HepG2 (cell line): Measurements from ENCODE around the gene MINDY3. TPM values are rescaled to one million over a fixed set of nuclear protein-coding genes. Genes with fewer than 3 reads are reported as not detected.

Experiments
- ATAC-seq: fragments of 200-7000 bp; cut with Tn5 transposase; 3 replicates; pipeline ENCODE4 v1.9.1; 2020; ENCODE audit warnings: mild to moderate bottlenecking, moderate library complexity
- BruUV-seq: library from RNA; stranded (reverse); fragments of 400-500 nt; replicated peaks from 2 replicates; lab custom pipeline; 2021; lab: Mats Ljungman, UMichigan
- CTCF ChIA-PET: fragments of 300-600 bp; formaldehyde crosslinking; extraction: SDS; loops from one replicate; lab custom pipeline; 2021; ENCODE audit warnings: low total read pairs, inconsistent platforms, low intra/inter-chr PET ratio; lab: Yijun Ruan, JAX
- POLR2A ChIA-PET: fragments of 350-600 bp; sonication (Branson Sonifier 250); formaldehyde crosslinking; loops from one replicate; lab custom pipeline; 2020; ENCODE audit warnings: antibody characterized with exemption, inconsistent platforms; lab: Yijun Ruan, JAX
- DNase-seq: peaks from one replicate; pipeline ENCODE4 v3.0.0-alpha.2; 2015; ENCODE audit warnings: low spot score
- FAIRE-seq: peaks from 3 replicates; lab custom pipeline; 2011; peaks lifted over from hg19 to GRCh38; lab: Jason Lieb, UNC
- H2AFZ ChIP-seq: one replicate; pipeline ENCODE4 v1.6.1; 2011; ENCODE audit warnings: low read length, inconsistent platforms
- H3K27ac ChIP-seq: fragments of 300-600 bp; 3 replicates; pipeline ENCODE4 v1.8.0; 2011; ENCODE audit warnings: mixed run types, mild to moderate bottlenecking, mixed read lengths, low read length, inconsistent platforms; ENCODE audit not compliant: insufficient read depth; ENCODE audit errors: extremely low read length
- H3K27me3 ChIP-seq, 2 experiments: fragments of 200-600 bp in 1 of 2; 2 replicates in 1 of 2; 3 replicates in 1 of 2; pipeline versions ENCODE4 v1.6.0 to v1.8.0; 2011; ENCODE audit warnings: low read length in 2 of 2, mild to moderate bottlenecking in 2 of 2, moderate library complexity in 2 of 2, inconsistent platforms in 1 of 2; ENCODE audit not compliant: insufficient read depth in 2 of 2, control insufficient read depth in 1 of 2
- H3K36me3 ChIP-seq, 2 experiments: fragments of 200-600 bp in 1 of 2; replicated peaks in 1 of 2; 2 replicates in 1 of 2; 3 replicates in 1 of 2; pipeline versions ENCODE4 v1.5.1 to v1.8.0; 2011; ENCODE audit warnings: low read length in 2 of 2, inconsistent platforms in 1 of 2; ENCODE audit not compliant: insufficient read depth in 2 of 2, control insufficient read depth in 1 of 2
- H3K4me1 ChIP-seq: 2 replicates; pipeline ENCODE4 v1.5.1; 2012; ENCODE audit warnings: low read length, inconsistent platforms; ENCODE audit not compliant: insufficient read depth
- H3K4me2 ChIP-seq: 2 replicates; pipeline ENCODE4 v1.6.0; 2011; ENCODE audit warnings: low read depth, low read length, inconsistent platforms
- H3K4me3 ChIP-seq, 3 experiments: fragments of 200-600 bp in 1 of 3; sonication (generic), shearing (Covaris generic) in 1 of 3; replicated peaks in 1 of 3; 2 replicates each; pipeline ENCODE4 v1.5.1; 2011 to 2016; ENCODE audit warnings: low read length in 3 of 3, inconsistent platforms in 2 of 3, low read depth in 2 of 3, mild to moderate bottlenecking in 2 of 3, control low read depth in 1 of 3, mixed read lengths in 1 of 3; ENCODE audit not compliant: insufficient read depth in 1 of 3
- H3K79me2 ChIP-seq: one replicate; pipeline ENCODE4 v1.6.1; 2011; ENCODE audit warnings: low read length, inconsistent platforms; ENCODE audit not compliant: insufficient read depth
- H3K9ac ChIP-seq: 2 replicates; pipeline ENCODE4 v1.6.0; 2011; ENCODE audit warnings: mild to moderate bottlenecking, low read depth, low read length, inconsistent platforms; ENCODE audit not compliant: insufficient read depth
- H3K9me3 ChIP-seq: 2 replicates; pipeline ENCODE4 v1.5.1; 2012; ENCODE audit warnings: mild to moderate bottlenecking, low read length
- H4K20me1 ChIP-seq: 2 replicates; pipeline ENCODE4 v1.6.0; 2011; ENCODE audit warnings: inconsistent platforms, mild to moderate bottlenecking, low read length, moderate library complexity; ENCODE audit not compliant: insufficient read depth
- AGO1 ChIP-seq: fragments of 200-400 bp; formaldehyde crosslinking; IDR thresholded peaks from 2 replicates; pipeline ENCODE4 v1.6.1; 2017; ENCODE audit warnings: mild to moderate bottlenecking, low read depth, low read length, moderate library complexity; ENCODE audit not compliant: poor library complexity, severe bottlenecking
- CREM ChIP-seq, 2 experiments: sonication (generic) in 1 of 2; formaldehyde crosslinking in 1 of 2; IDR thresholded peaks; 2 replicates each; pipeline versions ENCODE4 v1.4.0 to v1.6.1; 2016 to 2020; ENCODE audit warnings: antibody characterized with exemption in 1 of 2, mild to moderate bottlenecking in 1 of 2, missing genetic modification reagents in 1 of 2
- MLLT10 ChIP-seq: sonication (generic); formaldehyde crosslinking; IDR thresholded peaks from 2 replicates; pipeline ENCODE4 v1.4.0; 2020; ENCODE audit warnings: missing genetic modification reagents
- MYNN ChIP-seq: sonication (generic); formaldehyde crosslinking; IDR thresholded peaks from 2 replicates; pipeline ENCODE4 v1.4.0; 2020; ENCODE audit warnings: mild to moderate bottlenecking, low read depth, missing genetic modification reagents
- RELA ChIP-seq: sonication (generic); formaldehyde crosslinking; IDR thresholded peaks from 2 replicates; pipeline ENCODE4 v1.4.0; 2020; ENCODE audit warnings: missing genetic modification reagents
- SYNCRIP ChIP-seq: fragments of 200-400 bp; formaldehyde crosslinking; IDR thresholded peaks from 2 replicates; pipeline ENCODE4 v1.6.1; 2018; ENCODE audit warnings: mild to moderate bottlenecking, low read depth, low read length; ENCODE audit not compliant: insufficient read depth
- THRA ChIP-seq: sonication (generic); formaldehyde crosslinking; IDR thresholded peaks from 2 replicates; pipeline ENCODE4 v1.4.0; 2020; ENCODE audit warnings: missing genetic modification reagents, borderline replicate concordance
- ZC3H4 ChIP-seq: sonication (generic); formaldehyde crosslinking; IDR thresholded peaks from 2 replicates; pipeline ENCODE4 v1.4.0; 2020; ENCODE audit warnings: missing genetic modification reagents, borderline replicate concordance
- ZNF547 ChIP-seq: sonication (generic); formaldehyde crosslinking; IDR thresholded peaks from 2 replicates; pipeline ENCODE4 v1.5.1; 2020; ENCODE audit warnings: mild to moderate bottlenecking, missing genetic modification reagents
- ZNF629 ChIP-seq: sonication (generic); formaldehyde crosslinking; conservative IDR thresholded peaks from 2 replicates; pipeline ENCODE4 v1.5.0; 2020; ENCODE audit warnings: missing genetic modification reagents
- WGBS: methylation state at CpG from one replicate; pipeline ENCODE4 v1.1.6; 2017; ENCODE audit warnings: low lambda C conversion rate; 5-methylcytosine and 5-hydroxymethylcytosine counted together
- in situ Hi-C: cut with HindIII; loops from 2 replicates; pipeline ENCODE4 v1.10.0; 2017; ENCODE audit warnings: low pct_unique_long_range_greater_than_20kb; ENCODE audit not compliant: extremely low pct_ligation_motif_present
- intact Hi-C: fragments of 100-400 bp; cut with micrococcal nuclease; formaldehyde crosslinking; loops from one replicate; pipeline ENCODE4 v1.10.0; 2022; ENCODE audit not compliant: unreplicated experiment
- polyA plus RNA-seq, 8 experiments: library from polyadenylated mRNA; depleted of rRNA in 3 of 8; stranded (reverse) in 7 of 8; unstranded in 1 of 8; fragments of >200 nt; fragmentation: Illumina TruSeq in 4 of 8; extraction: Trizol in 4 of 8; gene quantifications; 2 replicates each; pipeline versions ENCODE4 v1.2.1 to v1.2.3, GENCODE V29; 2011 to 2016; ENCODE audit warnings: low read depth in 4 of 8, missing spikeins in 1 of 8, mixed read lengths in 1 of 8; ENCODE audit not compliant: insufficient read depth in 1 of 8
- total RNA-seq, 5 experiments: library from RNA; depleted of rRNA; stranded (reverse); fragments of >200 nt; fragmentation: Illumina TruSeq; extraction: Trizol; gene quantifications; 2 replicates each; pipeline ENCODE4 v1.2.3, GENCODE V29; 2016; ENCODE audit warnings: low read depth in 1 of 5
- TF ChIP-seq, protein P1 (sequence below): sonication (generic); formaldehyde crosslinking; IDR thresholded peaks from 2 replicates; pipeline ENCODE4 v1.5.0; 2020; ENCODE audit warnings: missing genetic modification reagents
- TF ChIP-seq, protein P2 (sequence below), 2 experiments: sonication (generic) in 1 of 2; formaldehyde crosslinking in 1 of 2; IDR thresholded peaks; 2 replicates each; pipeline versions ENCODE4 v1.6.1 to v1.9.0; 2014 to 2022; ENCODE audit warnings: antibody characterized with exemption in 1 of 2, borderline replicate concordance in 1 of 2, inconsistent platforms in 1 of 2, low read depth in 1 of 2, missing genetic modification reagents in 1 of 2

MINDY3 gene
- total and polyA plus RNA-seq, 2 of the 13 experiments (the other 11 are each of a cell fraction or from before 2014, with no cell fraction given) = 6.4 to 17.5 TPM

GRCh38 chr10:15821046-15821683 is 39.1 kb downstream of the MINDY3 start:
- H3K4me2 ChIP-seq = no peak overlapping the region
- in situ Hi-C loops = no loop called here
- TF ChIP-seq RELA (CRISPR knock-in tag) = no peak
- TF ChIP-seq AGO1 = no peak
- TF ChIP-seq, protein P1, sequence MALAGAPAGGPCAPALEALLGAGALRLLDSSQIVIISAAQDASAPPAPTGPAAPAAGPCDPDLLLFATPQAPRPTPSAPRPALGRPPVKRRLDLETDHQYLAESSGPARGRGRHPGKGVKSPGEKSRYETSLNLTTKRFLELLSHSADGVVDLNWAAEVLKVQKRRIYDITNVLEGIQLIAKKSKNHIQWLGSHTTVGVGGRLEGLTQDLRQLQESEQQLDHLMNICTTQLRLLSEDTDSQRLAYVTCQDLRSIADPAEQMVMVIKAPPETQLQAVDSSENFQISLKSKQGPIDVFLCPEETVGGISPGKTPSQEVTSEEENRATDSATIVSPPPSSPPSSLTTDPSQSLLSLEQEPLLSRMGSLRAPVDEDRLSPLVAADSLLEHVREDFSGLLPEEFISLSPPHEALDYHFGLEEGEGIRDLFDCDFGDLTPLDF (CRISPR knock-in tag) = no peak
- no peak for TF ChIP-seq ZNF629 (CRISPR knock-in tag)
- no peak for TF ChIP-seq THRA
- TF ChIP-seq, protein P2, sequence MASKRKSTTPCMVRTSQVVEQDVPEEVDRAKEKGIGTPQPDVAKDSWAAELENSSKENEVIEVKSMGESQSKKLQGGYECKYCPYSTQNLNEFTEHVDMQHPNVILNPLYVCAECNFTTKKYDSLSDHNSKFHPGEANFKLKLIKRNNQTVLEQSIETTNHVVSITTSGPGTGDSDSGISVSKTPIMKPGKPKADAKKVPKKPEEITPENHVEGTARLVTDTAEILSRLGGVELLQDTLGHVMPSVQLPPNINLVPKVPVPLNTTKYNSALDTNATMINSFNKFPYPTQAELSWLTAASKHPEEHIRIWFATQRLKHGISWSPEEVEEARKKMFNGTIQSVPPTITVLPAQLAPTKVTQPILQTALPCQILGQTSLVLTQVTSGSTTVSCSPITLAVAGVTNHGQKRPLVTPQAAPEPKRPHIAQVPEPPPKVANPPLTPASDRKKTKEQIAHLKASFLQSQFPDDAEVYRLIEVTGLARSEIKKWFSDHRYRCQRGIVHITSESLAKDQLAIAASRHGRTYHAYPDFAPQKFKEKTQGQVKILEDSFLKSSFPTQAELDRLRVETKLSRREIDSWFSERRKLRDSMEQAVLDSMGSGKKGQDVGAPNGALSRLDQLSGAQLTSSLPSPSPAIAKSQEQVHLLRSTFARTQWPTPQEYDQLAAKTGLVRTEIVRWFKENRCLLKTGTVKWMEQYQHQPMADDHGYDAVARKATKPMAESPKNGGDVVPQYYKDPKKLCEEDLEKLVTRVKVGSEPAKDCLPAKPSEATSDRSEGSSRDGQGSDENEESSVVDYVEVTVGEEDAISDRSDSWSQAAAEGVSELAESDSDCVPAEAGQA (IDR thresholded peaks at IDR 0.05; ENCODE audit: low read depth) = no peak
- TF ChIP-seq, protein P2 (CRISPR knock-in tag; IDR thresholded peaks at IDR 0.05; ENCODE audit: borderline replicate concordance) = no peak
- no peak for TF ChIP-seq CREM (IDR thresholded peaks at IDR 0.05)
- TF ChIP-seq CREM (CRISPR knock-in tag; IDR thresholded peaks at IDR 0.05) = no peak
- no peak for TF ChIP-seq SYNCRIP
- TF ChIP-seq ZNF547 (CRISPR knock-in tag) = no peak
- TF ChIP-seq MLLT10 (CRISPR knock-in tag) = no peak
- TF ChIP-seq MYNN (CRISPR knock-in tag) = no peak
- TF ChIP-seq ZC3H4 = no peak
- WGBS = 97% methylated on average over 3 of the region's 3 CpGs
- no peaks in the 10 kb centered on the region for H3K79me2 ChIP-seq
- no peak overlapping the region for H3K4me3 ChIP-seq
- H4K20me1 ChIP-seq = no peaks in the 10 kb centered on the region
- H3K9ac ChIP-seq = no peak overlapping the region
- intact Hi-C loops = loop anchor here (5.0 kb wide), 2 partner anchors 174 to 394 kb away; no protein-coding TSS in a partner anchor
- no peaks in the 10 kb centered on the region for H3K27me3 ChIP-seq
- DNase-seq (no peak), FAIRE-seq (no peak), ATAC-seq (no peak)
- ChIA-PET CTCF (no interaction called here), POLR2A (no interaction called here)
- BruUV-seq = no TSS peak
- H2AFZ ChIP-seq = no peak overlapping the region
- peaks cover 0 to 1% of the 10 kb centered on the region in 2 experiments; a peak in 1 of 5 replicates for H3K36me3 ChIP-seq
- H3K4me1 ChIP-seq = peaks cover 20% of the 10 kb centered on the region
- no peaks in the 10 kb centered on the region for H3K9me3 ChIP-seq
- no peak overlapping the region for H3K27ac ChIP-seq
